ENCODE measurements around the gene GPR63. TPM values are rescaled to one million over a fixed set of nuclear protein-coding genes. Genes with fewer than 3 reads are reported as not detected.

GPR63 gene
- total RNA-seq = 3.9 and 4.2 TPM in 2 replicates

GRCh38 chr6:96837081-96837971 lies at the start of gene GPR63:
GPR63 (minus strand) TSS chr6:96837477; CDS start chr6:96799731, 37,746 bp downstream.
- intact Hi-C loops (cut with micrococcal nuclease) = loop anchor here (1.0 to 10.0 kb wide), 7 partner anchors 45 to 1260 kb away; partner anchors contain the start of genes KLHL32, MANEA, MMS22L and NDUFAF4

GRCh38 chr6:96886519-96886918 lies 49.2 kb upstream of the GPR63 start:
- intact Hi-C loops (cut with micrococcal nuclease) = loop anchor here (5.0 kb wide), 1 partner anchor 36 kb away; the partner anchor contains the start of gene KLHL32

- intact Hi-C loops (cut with micrococcal nuclease) = loop anchor here (1.0 to 5.0 kb wide), 2 partner anchors 12 to 37 kb away; partner anchors contain the start of genes KLHL32 and NDUFAF4
These were observed 47.9 kb upstream of the GPR63 start for GRCh38 chr6:96885187-96885631.

- intact Hi-C loops (cut with micrococcal nuclease) = no loop called here
These were observed 40.9 kb upstream of the GPR63 start for GRCh38 chr6:96878143-96878542.

GRCh38 chr6:96876886-96877545 lies 39.7 kb upstream of the GPR63 start:
- intact Hi-C loops (cut with micrococcal nuclease) = no loop called here

GRCh38 chr6:96872976-96873375 lies 35.7 kb upstream of the GPR63 start:
- intact Hi-C loops (cut with micrococcal nuclease) = no loop called here

GRCh38 chr6:96865055-96865405 lies 27.8 kb upstream of the GPR63 start:
- intact Hi-C loops (cut with micrococcal nuclease) = no loop called here

GRCh38 chr6:96864216-96865054 lies 27.2 kb upstream of the GPR63 start:
- intact Hi-C loops (cut with micrococcal nuclease) = no loop called here

GRCh38 chr6:96862560-96862959 lies 25.3 kb upstream of the GPR63 start:
- intact Hi-C loops (cut with micrococcal nuclease) = no loop called here

- intact Hi-C loops (cut with micrococcal nuclease) = no loop called here
These were observed 24.3 kb upstream of the GPR63 start for GRCh38 chr6:96861588-96861987.

GRCh38 chr6:96856856-96857255 lies 19.6 kb upstream of the GPR63 start:
- intact Hi-C loops (cut with micrococcal nuclease) = no loop called here

GRCh38 chr6:96853083-96853482 lies 15.8 kb upstream of the GPR63 start:
- intact Hi-C loops (cut with micrococcal nuclease) = no loop called here

- intact Hi-C loops (cut with micrococcal nuclease) = no loop called here
These were observed 15.3 kb upstream of the GPR63 start for GRCh38 chr6:96852605-96853004.

GRCh38 chr6:96851858-96852257 lies 14.6 kb upstream of the GPR63 start:
- intact Hi-C loops (cut with micrococcal nuclease) = no loop called here

GRCh38 chr6:96849615-96850014 lies 12.3 kb upstream of the GPR63 start:
- intact Hi-C loops (cut with micrococcal nuclease) = no loop called here

GRCh38 chr6:96844530-96844929 lies 7.3 kb upstream of the GPR63 start:
- intact Hi-C loops (cut with micrococcal nuclease) = no loop called here

GRCh38 chr6:96841345-96841744 lies 4.1 kb upstream of the GPR63 start:
- intact Hi-C loops (cut with micrococcal nuclease) = no loop called here

GRCh38 chr6:96836631-96837080 lies 621 bp downstream of the GPR63 start:
- intact Hi-C loops (cut with micrococcal nuclease) = loop anchor here (1.0 to 10.0 kb wide), 7 partner anchors 46 to 1259 kb away; partner anchors contain the start of genes KLHL32, MANEA, MMS22L and NDUFAF4

- intact Hi-C loops (cut with micrococcal nuclease) = loop anchor here (10.0 kb wide), 1 partner anchor 221 kb away; no protein-coding TSS in a partner anchor
These were observed 3.2 kb downstream of the GPR63 start for GRCh38 chr6:96834070-96834469.

GRCh38 chr6:96832780-96833179 lies 4.5 kb downstream of the GPR63 start:
- intact Hi-C loops (cut with micrococcal nuclease) = loop anchor here (10.0 kb wide), 1 partner anchor 222 kb away; no protein-coding TSS in a partner anchor

GRCh38 chr6:96826865-96827264 lies 10.4 kb downstream of the GPR63 start:
- intact Hi-C loops (cut with micrococcal nuclease) = no loop called here
